AG10803 (cell line): Measurements from ENCODE around the gene CNTNAP2.

Source experiments
- DNase-seq: peaks from one replicate; pipeline ENCODE4 v3.0.0; 2010; ENCODE audit warnings: low read depth
- H3K4me3 ChIP-seq: 2 replicates; pipeline ENCODE4 v1.5.1; 2011; ENCODE audit warnings: mild to moderate bottlenecking, low read length, control low read depth
- CTCF ChIP-seq: conservative IDR thresholded peaks from 2 replicates; pipeline ENCODE4 v1.5.1; 2011; ENCODE audit warnings: mild to moderate bottlenecking, low read length, control low read depth, inconsistent platforms

CNTNAP2 gene

GRCh38 chr7:147170341-147171012, 1053.9 kb downstream of the CNTNAP2 start:
- no peak overlapping the region; the same call in 1 of the 2 replicates for H3K4me3 ChIP-seq
- no peak for DNase-seq
- TF ChIP-seq CTCF, result no peak

- TF ChIP-seq CTCF, result no peak
- H3K4me3 ChIP-seq, result no peak overlapping the region
- no peak for DNase-seq
These were observed 1054.4 kb downstream of the CNTNAP2 start for GRCh38 chr7:147171013-147171391.

DNA sequence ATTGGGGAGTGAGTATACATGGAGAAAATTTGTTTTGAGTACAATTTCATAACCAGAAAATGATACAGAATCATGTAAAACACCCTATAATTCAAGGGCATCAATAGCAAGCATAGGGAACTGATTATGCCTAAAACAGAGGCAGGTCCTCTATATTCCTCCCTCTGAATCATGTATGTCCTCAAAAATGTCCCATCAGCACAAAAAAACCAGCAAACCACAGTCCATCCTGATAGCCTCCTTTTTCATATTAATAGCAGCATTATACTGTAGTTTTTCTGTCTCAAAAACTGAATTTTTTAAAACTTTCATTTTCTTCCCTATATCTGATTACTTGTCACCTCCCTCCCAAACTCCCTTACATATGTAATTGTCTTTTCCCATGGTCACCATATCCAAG, 1057.3 kb downstream of the CNTNAP2 start:
- TF ChIP-seq CTCF, result no peak
- no peak overlapping the region for H3K4me3 ChIP-seq
- no peak for DNase-seq

DNA sequence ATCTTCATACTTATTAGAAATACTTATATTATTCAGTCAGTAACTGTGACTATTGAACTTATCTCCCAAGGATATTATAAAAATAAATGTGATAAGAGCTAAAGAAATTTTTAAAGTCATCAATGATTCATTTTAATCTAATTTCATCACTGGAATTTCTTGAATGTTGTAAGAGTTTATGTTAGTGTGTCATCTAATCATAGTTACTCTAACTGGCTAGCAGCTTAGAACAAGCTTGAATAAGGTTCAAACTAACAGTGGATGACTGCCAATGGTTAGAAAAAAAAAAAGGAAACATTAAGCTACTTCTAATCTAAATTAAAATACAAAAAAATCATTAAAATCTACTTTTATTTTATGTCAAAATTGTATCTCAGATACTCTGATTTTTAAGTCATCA, 1066.3 kb downstream of the CNTNAP2 start:
- no peak overlapping the region for H3K4me3 ChIP-seq
- peak; percentile 52 for DNase-seq
- TF ChIP-seq CTCF, result no peak

DNA sequence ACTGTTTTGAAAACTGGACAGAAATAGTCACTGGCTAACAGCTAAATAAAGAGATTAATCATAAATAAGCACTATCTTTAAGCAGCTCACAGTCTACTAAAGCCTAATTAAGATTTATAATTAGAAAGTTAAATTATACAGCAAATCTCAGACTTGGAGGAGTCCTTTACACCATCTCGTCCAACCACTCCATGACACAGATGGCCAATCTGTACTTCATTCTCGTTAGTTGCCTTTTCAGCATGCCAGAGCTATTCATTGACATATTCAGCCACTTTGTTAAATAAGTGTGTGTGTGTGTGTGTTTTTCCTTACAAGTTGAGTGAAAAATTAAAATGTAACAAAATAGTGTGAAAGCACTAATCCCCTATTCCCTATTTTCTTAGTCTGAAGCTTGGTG, 1066.7 kb downstream of the CNTNAP2 start:
- no peak for DNase-seq
- no peak for TF ChIP-seq CTCF
- H3K4me3 ChIP-seq, result no peak overlapping the region

DNA sequence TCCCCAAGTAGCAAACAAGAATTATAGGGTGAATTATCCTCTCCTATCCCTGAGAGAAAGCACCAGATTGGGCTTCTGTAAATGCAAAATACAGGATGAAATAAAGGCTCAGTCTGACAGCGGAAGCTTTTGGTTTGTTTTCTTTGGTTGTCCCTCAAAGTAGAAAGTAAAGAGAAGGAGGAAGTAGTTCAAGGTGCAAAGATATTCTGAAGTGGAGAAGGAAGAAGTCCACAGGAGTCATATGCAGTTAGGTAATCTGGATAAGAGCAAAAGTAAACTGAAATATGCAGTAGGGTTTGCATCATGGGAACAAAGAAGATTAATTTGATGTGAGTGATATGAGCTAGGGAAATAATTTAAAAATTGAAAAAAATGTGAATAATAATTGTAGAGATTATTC, 1071.9 kb downstream of the CNTNAP2 start:
- no peak for TF ChIP-seq CTCF
- H3K4me3 ChIP-seq, result no peak overlapping the region
- no peak for DNase-seq

- no peak overlapping the region for H3K4me3 ChIP-seq
- no peak for TF ChIP-seq CTCF
- DNase-seq, result no peak
These were observed 1076.9 kb downstream of the CNTNAP2 start for GRCh38 chr7:147193476-147193875.
